CD4-positive, CD25-positive, alpha-beta regulatory T cell (primary cell): ENCODE measurements around the gene DNAI2. TPM values are rescaled to one million over a fixed set of nuclear protein-coding genes. Genes with fewer than 3 reads are reported as not detected.

Experiments used
- ATAC-seq, 2 donors: fragments of 150-1000 bp; cut with Tn5 transposase; one replicate each; pipeline ENCODE4 v1.10.0; 2021; ENCODE audit warnings: low read depth in 2 of 2, moderate number of reproducible peaks in 2 of 2, moderate library complexity in 1 of 2
- DNase-seq, 3 donors: peaks; one replicate each; pipeline versions ENCODE4 v3.0.0 to v3.0.0-alpha.2; 2012 to 2022; ENCODE audit warnings: mixed read lengths in 1 of 3
- H3K27ac ChIP-seq: one replicate; pipeline ENCODE4 v1.7.0; 2013; ENCODE audit warnings: mild to moderate bottlenecking, low read length; ENCODE audit not compliant: insufficient read depth, poor library complexity, severe bottlenecking
- H3K27me3 ChIP-seq: one replicate; pipeline ENCODE4 v1.7.0; 2013; ENCODE audit warnings: low read length; ENCODE audit not compliant: control insufficient read depth, insufficient read depth
- H3K36me3 ChIP-seq: one replicate; pipeline ENCODE4 v1.7.0; 2013; ENCODE audit warnings: mild to moderate bottlenecking, low read length, moderate library complexity; ENCODE audit not compliant: control insufficient read depth, insufficient read depth
- H3K4me1 ChIP-seq: 2 replicates; pipeline ENCODE4 v1.7.0; 2013; ENCODE audit warnings: mild to moderate bottlenecking, low read length; ENCODE audit not compliant: insufficient read depth, control insufficient read depth, poor library complexity, severe bottlenecking
- H3K4me3 ChIP-seq: one replicate; pipeline ENCODE4 v1.7.0; 2013; ENCODE audit warnings: low read depth, mild to moderate bottlenecking, low read length, moderate library complexity
- H3K9me3 ChIP-seq, 2 experiments: 1 replicate in 1 of 2; 2 replicates in 1 of 2; pipeline ENCODE4 v1.7.0; 2013; ENCODE audit warnings: low read length in 2 of 2, mild to moderate bottlenecking in 1 of 2, moderate library complexity in 1 of 2; ENCODE audit not compliant: control insufficient read depth in 2 of 2
- H3K27ac Mint-ChIP-seq, 3 donors: one replicate each; pipeline ENCODE4 v1.8.0; 2020 to 2022; ENCODE audit warnings: mild to moderate bottlenecking in 3 of 3, mixed read lengths in 3 of 3, moderate library complexity in 2 of 3
- H3K27me3 Mint-ChIP-seq: one replicate; pipeline ENCODE4 v1.8.0; 2022; ENCODE audit warnings: mild to moderate bottlenecking, mixed read lengths
- H3K36me3 Mint-ChIP-seq: one replicate; pipeline ENCODE4 v1.8.0; 2020; ENCODE audit warnings: mixed read lengths
- H3K4me1 Mint-ChIP-seq, 4 donors: one replicate each; pipeline ENCODE4 v1.8.0; 2020 to 2022; ENCODE audit warnings: mixed read lengths in 4 of 4, mild to moderate bottlenecking in 1 of 4
- H3K4me3 Mint-ChIP-seq, 4 donors: one replicate each; pipeline ENCODE4 v1.8.0; 2020 to 2022; ENCODE audit warnings: mild to moderate bottlenecking in 4 of 4, mixed read lengths in 4 of 4, moderate library complexity in 3 of 4
- H3K9me3 Mint-ChIP-seq, 7 donors: one replicate each; pipeline ENCODE4 v1.8.0; 2020 to 2022; ENCODE audit warnings: mixed read lengths in 7 of 7, mild to moderate bottlenecking in 3 of 7, moderate library complexity in 2 of 7
- polyA plus RNA-seq, 4 donors: library from polyadenylated mRNA; unstranded; fragments of 300-500 nt; fragmentation: Illumina TruSeq; gene quantifications; one replicate each; pipeline ENCODE4 v1.2.3, GENCODE V29; 2021
- total RNA-seq: library from RNA; stranded (reverse); gene quantifications from one replicate; pipeline ENCODE4 v1.2.3, GENCODE V29; 2022

DNAI2 gene
- total and polyA plus RNA-seq, 5 donors from 2014 or later: 0.10 to 1.5 (median 0.23) TPM; not detected in 2

GRCh38 chr17:74231928-74232907 is 41.8 kb upstream of the DNAI2 start:
- Mint-ChIP-seq H3K9me3 (peaks cover 0 to 1% (median 0%) of the 10 kb centered on the region in 7 donors), H3K4me3 (no peak overlapping the region), H3K27ac (no peak overlapping the region), H3K36me3 (peaks cover 40% of the 10 kb centered on the region), H3K4me1 (peaks cover 0 to 12% (median 3%) of the 10 kb centered on the region in 4 donors), H3K27me3 (no peaks in the 10 kb centered on the region)
- Histone ChIP-seq H3K4me3 (no peak overlapping the region), H3K9me3 (no peaks in the 10 kb centered on the region), H3K36me3 (peaks cover 31% of the 10 kb centered on the region), H3K27ac (no peak overlapping the region), H3K27me3 (no peaks in the 10 kb centered on the region), H3K4me1 (no peaks in the 10 kb centered on the region)
- no peak for DNase-seq
- ATAC-seq: no peak

- peak overlapping the region in 1 of 3 donors; percentile 76 for H3K27ac Mint-ChIP-seq
Measured at GRCh38 chr17:74233937-74234336, 40.1 kb upstream of the DNAI2 start.

DNA sequence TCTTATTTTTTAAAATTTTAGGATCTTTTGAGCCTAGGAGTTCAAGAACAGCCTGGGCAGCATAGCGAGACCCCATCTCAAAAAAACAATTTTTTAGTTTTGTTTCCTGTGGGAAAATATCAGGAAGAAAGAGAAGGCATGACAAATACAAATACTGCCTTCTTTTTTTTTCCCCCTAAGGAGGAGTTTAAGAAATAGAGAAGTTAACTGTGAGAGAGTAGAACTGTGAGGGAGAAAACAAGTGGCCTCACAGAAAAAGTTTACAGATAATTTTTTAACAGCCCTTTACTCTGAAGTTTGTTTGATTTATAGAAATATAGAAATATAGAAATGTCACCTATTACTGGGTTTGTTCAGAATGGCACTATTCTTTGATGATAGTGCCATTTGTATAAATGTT is 39.5 kb upstream of the DNAI2 start:
- no peak for DNase-seq
- Mint-ChIP-seq H3K27ac (peak overlapping the region; percentile 20 to 76 (median 44)), H3K4me1 (peaks cover 0 to 8% (median 2%) of the 10 kb centered on the region in 4 donors), H3K36me3 (peaks cover 26% of the 10 kb centered on the region), H3K27me3 (no peaks in the 10 kb centered on the region), H3K9me3 (no peaks in the 10 kb centered on the region), H3K4me3 (no peak overlapping the region)
- H3K4me3 ChIP-seq: no peak overlapping the region
- no peak for ATAC-seq
- H3K36me3 ChIP-seq: peaks cover 36% of the 10 kb centered on the region
- no peaks in the 10 kb centered on the region for H3K9me3 ChIP-seq
- H3K27ac ChIP-seq: no peak overlapping the region
- H3K27me3 ChIP-seq: no peaks in the 10 kb centered on the region
- no peaks in the 10 kb centered on the region for H3K4me1 ChIP-seq

More at GRCh38 chr17:74233937-74234336, 40.1 kb upstream of the DNAI2 start:
- Histone ChIP-seq H3K4me1 (no peaks in the 10 kb centered on the region), H3K27me3 (no peaks in the 10 kb centered on the region), H3K9me3 (no peaks in the 10 kb centered on the region), H3K4me3 (no peak overlapping the region), H3K27ac (no peak overlapping the region), H3K36me3 (peaks cover 34% of the 10 kb centered on the region)
- H3K4me1 Mint-ChIP-seq: peaks cover 0 to 8% (median 2%) of the 10 kb centered on the region in 4 donors
- ATAC-seq: no peak
- DNase-seq: no peak
- H3K9me3 Mint-ChIP-seq: no peaks in the 10 kb centered on the region
- H3K36me3 Mint-ChIP-seq: peaks cover 27% of the 10 kb centered on the region
- no peak overlapping the region for H3K4me3 Mint-ChIP-seq
- H3K27me3 Mint-ChIP-seq: no peaks in the 10 kb centered on the region

DNA sequence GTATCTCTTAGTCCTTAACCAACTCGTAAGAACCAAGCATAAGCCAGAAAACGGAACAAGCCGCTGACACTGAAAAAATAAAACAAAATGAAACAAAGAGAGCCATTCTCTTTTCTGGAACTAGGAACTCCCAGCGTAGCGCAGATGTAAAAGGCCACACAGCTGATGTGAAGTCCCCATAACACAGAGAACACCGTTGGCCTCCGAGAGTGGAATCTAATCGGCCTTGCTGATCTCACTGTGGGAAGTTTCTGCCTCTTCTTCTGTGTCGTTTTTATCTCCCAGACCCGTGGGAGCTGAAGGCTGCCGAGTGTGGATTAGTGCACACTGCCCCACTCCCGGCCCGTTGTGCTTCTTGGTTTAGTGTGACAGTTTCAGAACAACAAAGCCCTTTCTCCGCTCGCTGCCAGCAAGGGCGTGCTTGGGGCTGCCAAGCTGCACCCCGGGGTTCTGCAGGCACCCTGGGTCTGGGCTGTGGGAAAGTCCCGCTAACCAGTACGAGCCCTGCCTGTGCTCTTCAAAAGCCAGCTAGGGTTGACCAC is 38.9 kb upstream of the DNAI2 start:
- H3K36me3 ChIP-seq: peaks cover 37% of the 10 kb centered on the region
- H3K4me1 ChIP-seq: no peaks in the 10 kb centered on the region
- Mint-ChIP-seq H3K27me3 (no peaks in the 10 kb centered on the region), H3K9me3 (no peaks in the 10 kb centered on the region), H3K4me3 (no peak overlapping the region), H3K4me1 (peaks cover 0 to 8% (median 2%) of the 10 kb centered on the region in 4 donors), H3K27ac (peak overlapping the region in 2 of 3 donors; percentile 20 to 44), H3K36me3 (peaks cover 30% of the 10 kb centered on the region)
- H3K27ac ChIP-seq: no peak overlapping the region
- H3K4me3 ChIP-seq: no peak overlapping the region
- H3K9me3 ChIP-seq: no peaks in the 10 kb centered on the region
- no peak for DNase-seq
- H3K27me3 ChIP-seq: no peaks in the 10 kb centered on the region
- peak in 1 of 2 donors; percentile 29 for ATAC-seq

DNA sequence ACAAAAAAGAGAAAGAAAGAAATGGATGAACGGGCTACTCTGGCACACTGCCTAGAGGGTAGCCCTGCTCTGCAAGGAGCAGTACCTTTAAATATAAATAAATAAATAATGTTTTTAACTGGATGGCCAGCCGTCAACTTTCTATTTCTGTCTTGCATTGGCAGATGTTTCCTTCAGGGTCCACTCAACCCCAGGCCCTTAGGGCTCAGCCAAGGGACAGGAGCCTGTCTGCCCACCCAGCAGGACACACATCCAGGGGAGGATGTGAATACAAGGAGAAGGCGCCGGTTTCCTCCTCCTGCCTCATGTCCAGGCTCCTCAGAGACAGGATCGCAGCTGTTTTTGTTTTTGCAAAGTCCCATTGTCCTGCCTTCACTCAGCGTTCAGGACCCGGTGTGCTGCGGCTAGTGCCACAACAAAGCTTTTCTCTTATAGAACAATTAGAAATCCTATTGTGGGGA is 38.1 kb upstream of the DNAI2 start:
- Mint-ChIP-seq H3K27me3 (no peaks in the 10 kb centered on the region), H3K36me3 (peaks cover 27% of the 10 kb centered on the region), H3K4me1 (peaks cover 0 to 8% (median 2%) of the 10 kb centered on the region in 4 donors), H3K4me3 (no peak overlapping the region), H3K9me3 (no peaks in the 10 kb centered on the region), H3K27ac (no peak overlapping the region)
- no peaks in the 10 kb centered on the region for H3K9me3 ChIP-seq
- DNase-seq (no peak), ATAC-seq (no peak)
- no peaks in the 10 kb centered on the region for H3K4me1 ChIP-seq
- H3K27me3 ChIP-seq: no peaks in the 10 kb centered on the region
- no peak overlapping the region for H3K4me3 ChIP-seq
- peaks cover 29% of the 10 kb centered on the region for H3K36me3 ChIP-seq
- no peak overlapping the region for H3K27ac ChIP-seq

GRCh38 chr17:74237321-74237720 is 36.7 kb upstream of the DNAI2 start:
- no peak overlapping the region for H3K27ac ChIP-seq
- Mint-ChIP-seq H3K27ac (no peak overlapping the region), H3K27me3 (no peaks in the 10 kb centered on the region), H3K36me3 (peaks cover 21% of the 10 kb centered on the region), H3K4me1 (peaks cover 0 to 8% (median 2%) of the 10 kb centered on the region in 4 donors), H3K4me3 (no peak overlapping the region), H3K9me3 (no peaks in the 10 kb centered on the region)
- H3K9me3 ChIP-seq: no peaks in the 10 kb centered on the region
- no peaks in the 10 kb centered on the region for H3K27me3 ChIP-seq
- no peaks in the 10 kb centered on the region for H3K4me1 ChIP-seq
- ATAC-seq: no peak
- H3K4me3 ChIP-seq: no peak overlapping the region
- H3K36me3 ChIP-seq: peaks cover 22% of the 10 kb centered on the region
- DNase-seq: no peak

- Histone ChIP-seq H3K4me3 (no peak overlapping the region), H3K9me3 (no peaks in the 10 kb centered on the region), H3K36me3 (peaks cover 22% of the 10 kb centered on the region), H3K27ac (no peak overlapping the region), H3K4me1 (no peaks in the 10 kb centered on the region), H3K27me3 (no peaks in the 10 kb centered on the region)
- Mint-ChIP-seq H3K27me3 (no peaks in the 10 kb centered on the region), H3K4me3 (no peak overlapping the region), H3K27ac (peak overlapping the region in 1 of 3 donors; percentile 25), H3K9me3 (no peaks in the 10 kb centered on the region), H3K36me3 (peaks cover 16% of the 10 kb centered on the region), H3K4me1 (peaks cover 0 to 2% (median 0%) of the 10 kb centered on the region in 4 donors)
- ATAC-seq: no peak
- DNase-seq: no peak
Measured at GRCh38 chr17:74239172-74239571, 34.9 kb upstream of the DNAI2 start.
